B cell (primary cell): ENCODE measurements around the gene TEX14. TPM values are rescaled to one million over a fixed set of nuclear protein-coding genes. Genes with fewer than 3 reads are reported as not detected.

ENCODE experiments used
- ATAC-seq: fragments of 200-7000 bp; cut with Tn5 transposase; one replicate; pipeline ENCODE4 v1.10.0; 2021; ENCODE audit warnings: low read depth, mild to moderate bottlenecking, moderate number of reproducible peaks, moderate library complexity
- CTCF ChIA-PET: fragments of 350-600 bp; sonication (Branson Sonifier 250); formaldehyde crosslinking; loops from one replicate; lab custom pipeline; 2021; ENCODE audit warnings: antibody characterized with exemption, inconsistent platforms; lab: Charles Lee
- POLR2A ChIA-PET: fragments of 350-600 bp; sonication (Branson Sonifier 250); formaldehyde crosslinking; loops from one replicate; lab custom pipeline; 2021; ENCODE audit warnings: antibody characterized with exemption; lab: Charles Lee
- DNase-seq: peaks from one replicate; pipeline ENCODE4 v3.0.0; 2013
- H2AFZ ChIP-seq: 2 replicates; pipeline ENCODE4 v1.6.1; 2012; ENCODE audit warnings: mild to moderate bottlenecking, low read depth, low read length; ENCODE audit not compliant: insufficient read depth, poor library complexity, severe bottlenecking
- H3K27ac ChIP-seq, 2 donors: 1 replicate in 1 of 2; 2 replicates in 1 of 2; pipeline ENCODE4 v1.5.1; 2012 to 2013; ENCODE audit warnings: low read length in 2 of 2, mild to moderate bottlenecking in 2 of 2, moderate library complexity in 1 of 2
- H3K27me3 ChIP-seq, 4 experiments: fragments of 200-600 bp in 1 of 4; sonication (generic) in 1 of 4; replicated peaks in 1 of 4; 1 replicate in 2 of 4; 2 replicates in 2 of 4; pipeline versions ENCODE4 v1.6.1 to v1.7.0; 2013 to 2016; ENCODE audit warnings: low read length in 3 of 4, mild to moderate bottlenecking in 2 of 4, mixed read lengths in 1 of 4, moderate library complexity in 1 of 4; ENCODE audit not compliant: insufficient read depth in 4 of 4, control insufficient read depth in 3 of 4; ENCODE audit errors: control extremely low read depth in 1 of 4
- H3K36me3 ChIP-seq, 2 experiments: replicated peaks in 1 of 2; 1 replicate in 1 of 2; 2 replicates in 1 of 2; pipeline versions ENCODE4 v1.6.1 to v1.7.1; 2013; ENCODE audit warnings: low read length in 1 of 2; ENCODE audit not compliant: insufficient read depth in 2 of 2, control insufficient read depth in 1 of 2; ENCODE audit errors: control extremely low read depth in 1 of 2, extremely low read depth in 1 of 2
- H3K4me1 ChIP-seq, 2 donors: fragments of 200-600 bp in 1 of 2; sonication (generic) in 1 of 2; 1 replicate in 1 of 2; 2 replicates in 1 of 2; pipeline versions ENCODE4 v1.5.1 to v1.6.1; 2013 to 2017; ENCODE audit warnings: low read length in 2 of 2; ENCODE audit not compliant: control insufficient read depth in 2 of 2, insufficient read depth in 2 of 2
- H3K4me2 ChIP-seq: replicated peaks from 2 replicates; pipeline ENCODE3; 2012; ENCODE audit warnings: mild to moderate bottlenecking, low read depth, low read length; ENCODE audit not compliant: poor library complexity, severe bottlenecking
- H3K4me3 ChIP-seq, 5 experiments: fragments of 200-600 bp in 1 of 5; sonication (generic) in 1 of 5; 1 replicate in 3 of 5; 2 replicates in 2 of 5; pipeline versions ENCODE4 v1.5.1 to v1.7.0; 2011 to 2016; ENCODE audit warnings: low read length in 4 of 5, mild to moderate bottlenecking in 4 of 5, low read depth in 2 of 5, control low read depth in 1 of 5, moderate library complexity in 1 of 5; ENCODE audit not compliant: insufficient read depth in 1 of 5; ENCODE audit errors: control extremely low read depth in 1 of 5, extremely low read depth in 1 of 5
- H3K79me2 ChIP-seq: fragments of 200-600 bp; sonication (generic); one replicate; pipeline ENCODE4 v1.6.0; 2016; ENCODE audit warnings: low read length; ENCODE audit not compliant: control insufficient read depth, insufficient read depth
- H3K9ac ChIP-seq: fragments of 200-600 bp; sonication (generic); 2 replicates; pipeline ENCODE4 v1.6.1; 2017; ENCODE audit warnings: mild to moderate bottlenecking, low read length, moderate library complexity
- H3K9me3 ChIP-seq, 3 donors: one replicate each; pipeline versions ENCODE4 v1.6.1 to v1.7.1; 2013; ENCODE audit warnings: low read length in 2 of 3; ENCODE audit not compliant: control insufficient read depth in 2 of 3, insufficient read depth in 1 of 3; ENCODE audit errors: control extremely low read depth in 1 of 3
- H4K20me1 ChIP-seq: 2 replicates; pipeline ENCODE4 v1.6.0; 2012; ENCODE audit warnings: mild to moderate bottlenecking, low read length; ENCODE audit not compliant: insufficient read depth, control insufficient read depth, poor library complexity, severe bottlenecking
- H3K27ac Mint-ChIP-seq: one replicate; pipeline ENCODE4 v1.8.0; 2021; ENCODE audit warnings: mixed read lengths
- H3K27me3 Mint-ChIP-seq: one replicate; pipeline ENCODE4 v1.8.0; 2021; ENCODE audit warnings: mixed read lengths
- H3K4me1 Mint-ChIP-seq: one replicate; pipeline ENCODE4 v1.8.0; 2021; ENCODE audit warnings: mixed read lengths
- H3K4me3 Mint-ChIP-seq: one replicate; pipeline ENCODE4 v1.8.0; 2021; ENCODE audit warnings: mixed read lengths
- H3K9me3 Mint-ChIP-seq: one replicate; pipeline ENCODE4 v1.8.0; 2022; ENCODE audit warnings: mixed read lengths; ENCODE audit not compliant: insufficient read depth
- CTCF ChIP-seq: fragments of 200-600 bp; IDR thresholded peaks from one replicate; pipeline ENCODE4 v1.8.0; 2022; ENCODE audit warnings: antibody characterized with exemption, mild to moderate bottlenecking
- EZH2 ChIP-seq: IDR thresholded peaks from 2 replicates; pipeline ENCODE4 v1.6.1; 2012; ENCODE audit warnings: borderline replicate concordance, low read depth, mild to moderate bottlenecking, moderate library complexity, low read length; ENCODE audit not compliant: insufficient read depth, poor library complexity, severe bottlenecking
- WGBS: methylation state at CpG from one replicate; pipeline ENCODE4 v1.1.5; 2013; ENCODE audit warnings: missing lambda C conversion rate; ENCODE audit not compliant: insufficient coverage; 5-methylcytosine and 5-hydroxymethylcytosine counted together
- intact Hi-C: fragments of 100-400 bp; cut with micrococcal nuclease; formaldehyde crosslinking; loops from one replicate; pipeline ENCODE4 v1.10.0; 2022
- polyA plus RNA-seq: library from polyadenylated mRNA; depleted of rRNA; stranded (reverse); fragments of >200 nt; gene quantifications from 2 replicates; pipeline ENCODE4 v1.2.3, GENCODE V29; 2012
- total RNA-seq, 2 donors: library from RNA; stranded (reverse); fragments of 120-200 nt in 1 of 2; gene quantifications; 1 replicate in 1 of 2; 2 replicates in 1 of 2; pipeline versions ENCODE4 v1.2.3 to v1.2.4, GENCODE V29; 2013 to 2022

Gene TEX14
- total and polyA plus RNA-seq, 2 donors (not counting 1 experiment from before 2014, with no cell fraction given) = 0.10 to 0.20 TPM

- H3K4me3 Mint-ChIP-seq = no peak overlapping the region
- ChIA-PET POLR2A (no interaction called here), CTCF (no interaction called here)
- H3K4me1 ChIP-seq = no peaks in the 10 kb centered on the region
- no CpG with 5 or more reads among the region's 3 CpGs for WGBS
- H3K9ac ChIP-seq = no peak overlapping the region
- TF ChIP-seq CTCF (no peak), EZH2 (no peak)
- no peak overlapping the region for H2AFZ ChIP-seq
- no peak overlapping the region for H3K4me2 ChIP-seq
- intact Hi-C loops = no loop called here
- H3K27ac Mint-ChIP-seq = no peak overlapping the region
- H3K79me2 ChIP-seq = no peaks in the 10 kb centered on the region
- no peaks in the 10 kb centered on the region for H4K20me1 ChIP-seq
- no peak overlapping the region for H3K4me3 ChIP-seq
- no peak for ATAC-seq
- H3K36me3 ChIP-seq = peaks cover 0 to 3% of the 10 kb centered on the region in 2 experiments
- no peaks in the 10 kb centered on the region for H3K9me3 Mint-ChIP-seq
- no peaks in the 10 kb centered on the region for H3K4me1 Mint-ChIP-seq
- no peak for DNase-seq
- no peak overlapping the region for H3K27ac ChIP-seq
- H3K27me3 Mint-ChIP-seq = no peaks in the 10 kb centered on the region
- no peaks in the 10 kb centered on the region for H3K9me3 ChIP-seq
- H3K27me3 ChIP-seq = no peaks in the 10 kb centered on the region
Measured at GRCh38 chr17:58734040-58734439, 42.2 kb upstream of the TEX14 start.

- CTCF ChIA-PET = interaction anchor here (1.0 kb wide), 1 partner anchor 20 kb away, joined by 3 read pairs; no protein-coding TSS in a partner anchor
- H3K9me3 ChIP-seq = no peaks in the 10 kb centered on the region
- no peaks in the 10 kb centered on the region for H3K4me1 ChIP-seq
- DNase-seq = no peak
- H3K4me3 ChIP-seq = no peak overlapping the region
- POLR2A ChIA-PET = no interaction called here
- ATAC-seq = no peak
- Mint-ChIP-seq H3K27me3 (no peaks in the 10 kb centered on the region), H3K4me1 (no peaks in the 10 kb centered on the region), H3K4me3 (no peak overlapping the region), H3K9me3 (no peaks in the 10 kb centered on the region), H3K27ac (no peak overlapping the region)
- H2AFZ ChIP-seq = no peak overlapping the region
- H3K79me2 ChIP-seq = no peaks in the 10 kb centered on the region
- H3K4me2 ChIP-seq = no peak overlapping the region
- peaks cover 0 to 3% of the 10 kb centered on the region in 2 experiments for H3K36me3 ChIP-seq
- H4K20me1 ChIP-seq = no peaks in the 10 kb centered on the region
- no peaks in the 10 kb centered on the region for H3K27me3 ChIP-seq
- intact Hi-C loops = no loop called here
- no peak overlapping the region for H3K27ac ChIP-seq
- TF ChIP-seq CTCF (no peak), EZH2 (no peak)
- H3K9ac ChIP-seq = no peak overlapping the region
Measured at GRCh38 chr17:58730937-58731336, 39.1 kb upstream of the TEX14 start.
